Smooth muscle cell (in vitro differentiated cells): ENCODE measurements around the gene ERRFI1. TPM values are rescaled to one million over a fixed set of nuclear protein-coding genes. Genes with fewer than 3 reads are reported as not detected.

Source experiments
- DNase-seq: peaks from one replicate; lab custom pipeline; 2025; ENCODE audit not compliant: unreplicated experiment; lab: John Stamatoyannopoulos, UW
- H2AFZ ChIP-seq: fragments of 200-600 bp; sonication (generic); 2 replicates; pipeline ENCODE4 v1.6.0; 2016; ENCODE audit warnings: antibody characterized with exemption, low read depth, mild to moderate bottlenecking
- H3F3A ChIP-seq: fragments of 200-600 bp; sonication (generic); 2 replicates; pipeline ENCODE4 v1.6.0; 2017; ENCODE audit warnings: antibody characterized with exemption, low read depth
- H3K27ac ChIP-seq: fragments of 200-600 bp; sonication (generic); 2 replicates; pipeline ENCODE4 v1.5.1; 2016; ENCODE audit warnings: low read depth, mild to moderate bottlenecking
- H3K27me3 ChIP-seq: fragments of 200-600 bp; sonication (generic); 2 replicates; pipeline ENCODE4 v1.6.1; 2016; ENCODE audit warnings: low read depth, mild to moderate bottlenecking
- H3K36me3 ChIP-seq: fragments of 200-600 bp; sonication (generic); 2 replicates; pipeline ENCODE4 v1.5.1; 2016; ENCODE audit warnings: low read depth
- H3K4me1 ChIP-seq: fragments of 200-600 bp; sonication (generic); 2 replicates; pipeline ENCODE4 v1.5.1; 2016; ENCODE audit warnings: low read depth
- H3K4me2 ChIP-seq: fragments of 200-600 bp; sonication (generic); 2 replicates; pipeline ENCODE4 v1.6.0; 2016; ENCODE audit warnings: mild to moderate bottlenecking
- H3K4me3 ChIP-seq: fragments of 200-600 bp; sonication (generic); 2 replicates; pipeline ENCODE4 v1.5.1; 2016; ENCODE audit warnings: mild to moderate bottlenecking
- H3K79me2 ChIP-seq: fragments of 200-600 bp; sonication (generic); 2 replicates; pipeline ENCODE4 v1.6.0; 2016; ENCODE audit warnings: low read depth, mild to moderate bottlenecking
- H3K9ac ChIP-seq: fragments of 200-600 bp; sonication (generic); 2 replicates; pipeline ENCODE4 v1.6.0; 2016; ENCODE audit warnings: low read depth
- H3K9me3 ChIP-seq: fragments of 200-600 bp; sonication (generic); replicated peaks from 2 replicates; pipeline ENCODE4 v1.5.1; 2016; ENCODE audit warnings: low read depth
- H4K20me1 ChIP-seq: fragments of 200-600 bp; sonication (generic); 2 replicates; pipeline ENCODE4 v1.6.0; 2016; ENCODE audit warnings: low read depth
- CTCF ChIP-seq: fragments of 200-600 bp; sonication (generic); IDR thresholded peaks from 2 replicates; pipeline ENCODE4 v1.5.1; 2017; ENCODE audit warnings: borderline replicate concordance, mild to moderate bottlenecking, antibody characterized with exemption; ENCODE audit not compliant: insufficient read depth, poor library complexity, severe bottlenecking
- WGBS: methylation state at CpG from one replicate; pipeline ENCODE4 v1.1.7; 2016; ENCODE audit warnings: low lambda C conversion rate; 5-methylcytosine and 5-hydroxymethylcytosine counted together
- polyA plus RNA-seq: library from polyadenylated mRNA; unstranded; fragments of >200 nt; fragmentation: Nextera tagmentation; extraction: Ambion mirVana; gene quantifications from 2 replicates; pipeline ENCODE4 v1.2.1, GENCODE V29; 2016
- total RNA-seq: library from RNA; depleted of rRNA; stranded (reverse); fragments of >200 nt; gene quantifications from 2 replicates; pipeline ENCODE4 v1.2.3, GENCODE V29; 2014

Gene ERRFI1
- total and polyA plus RNA-seq, 2 experiments from 2014 or later, result 81.6 to 184 TPM

GRCh38 chr1:7987528-7987927 is 38.6 kb downstream of the ERRFI1 start:
- no peaks in the 10 kb centered on the region for H3F3A ChIP-seq
- TF ChIP-seq CTCF, result no peak
- no peaks in the 10 kb centered on the region for H3K79me2 ChIP-seq
- no peak for DNase-seq
- H2AFZ ChIP-seq, result no peak overlapping the region
- no peaks in the 10 kb centered on the region for H3K27me3 ChIP-seq
- H3K9me3 ChIP-seq, result no peaks in the 10 kb centered on the region
- no peaks in the 10 kb centered on the region for H3K4me1 ChIP-seq
- H4K20me1 ChIP-seq, result peaks cover 16% of the 10 kb centered on the region
- 96% methylated on average over 7 of the region's 7 CpGs for WGBS
- H3K27ac ChIP-seq, result no peak overlapping the region
- H3K4me3 ChIP-seq, result no peak overlapping the region
- H3K36me3 ChIP-seq, result peaks cover 9% of the 10 kb centered on the region
- no peak overlapping the region for H3K9ac ChIP-seq
- no peak overlapping the region for H3K4me2 ChIP-seq

GRCh38 chr1:7985851-7986612 is 40.1 kb downstream of the ERRFI1 start:
- peaks cover 9% of the 10 kb centered on the region for H3K36me3 ChIP-seq
- no peaks in the 10 kb centered on the region for H3K9me3 ChIP-seq
- whole genome bisulfite sequencing, result 96% methylated on average over 15 of the region's 15 CpGs
- H3K4me2 ChIP-seq, result no peak overlapping the region
- no peak for DNase-seq
- H3K4me3 ChIP-seq, result no peak overlapping the region
- H3K27ac ChIP-seq, result no peak overlapping the region
- H3K4me1 ChIP-seq, result no peaks in the 10 kb centered on the region
- no peak for TF ChIP-seq CTCF
- no peaks in the 10 kb centered on the region for H3F3A ChIP-seq
- no peak overlapping the region for H3K9ac ChIP-seq
- no peak overlapping the region for H2AFZ ChIP-seq
- peaks cover 20% of the 10 kb centered on the region for H4K20me1 ChIP-seq
- no peaks in the 10 kb centered on the region for H3K27me3 ChIP-seq
- H3K79me2 ChIP-seq, result no peaks in the 10 kb centered on the region

- H2AFZ ChIP-seq, result no peak overlapping the region
- DNase-seq, result no peak
- peaks cover 10% of the 10 kb centered on the region for H3F3A ChIP-seq
- no peaks in the 10 kb centered on the region for H3K79me2 ChIP-seq
- WGBS, result 92% methylated on average over 15 of the region's 15 CpGs
- H3K4me2 ChIP-seq, result no peak overlapping the region
- H3K36me3 ChIP-seq, result peaks cover 9% of the 10 kb centered on the region
- no peaks in the 10 kb centered on the region for H3K4me1 ChIP-seq
- no peaks in the 10 kb centered on the region for H3K9me3 ChIP-seq
- no peak overlapping the region for H3K27ac ChIP-seq
- no peak overlapping the region for H3K4me3 ChIP-seq
- H3K27me3 ChIP-seq, result no peaks in the 10 kb centered on the region
- peaks cover 23% of the 10 kb centered on the region for H4K20me1 ChIP-seq
- TF ChIP-seq CTCF, result no peak
- no peak overlapping the region for H3K9ac ChIP-seq
Observed at GRCh38 chr1:7984811-7985210, 41.3 kb downstream of the ERRFI1 start.
